ENCODE measurements around the gene EPS8L3. TPM values are rescaled to one million over a fixed set of nuclear protein-coding genes. Genes with fewer than 3 reads are reported as not detected.

The EPS8L3 gene
- total RNA-seq, 2 donors from 2014 or later, result 1.1 TPM; not detected in 1

GRCh38 chr1:109807402-109807801 is 43.7 kb upstream of the EPS8L3 start:
- ATAC-seq (ENCODE audit: insufficient number of reproducible peaks, low FRiP score, low read depth), result no peak
- no peaks in the 10 kb centered on the region for H3K36me3 ChIP-seq
- TF ChIP-seq CTCF (IDR thresholded peaks at IDR 0.05), result no peak

GRCh38 chr1:109806733-109807400 is 43.1 kb upstream of the EPS8L3 start:
- DNase-seq (ENCODE audit: low spot score) (no peak), ATAC-seq (ENCODE audit: insufficient number of reproducible peaks, low FRiP score, low read depth) (no peak)
- no peak overlapping the region for H3K27ac ChIP-seq
- no peaks in the 10 kb centered on the region for H3K27me3 ChIP-seq (replicated peaks; ENCODE audit: insufficient read depth)
- H3K36me3 ChIP-seq, result no peaks in the 10 kb centered on the region
- no peak overlapping the region for H3K4me3 ChIP-seq
- TF ChIP-seq CTCF (IDR thresholded peaks at IDR 0.05), result no peak
- H3K9me3 ChIP-seq, result no peaks in the 10 kb centered on the region
- peaks cover 12 to 30% of the 10 kb centered on the region in 2 donors for H3K4me1 ChIP-seq (ENCODE audit: control insufficient read depth in 1 of 2, low read depth in 2 of 2)

More at GRCh38 chr1:109807402-109807801, 43.7 kb upstream of the EPS8L3 start:
- peaks cover 12 to 28% of the 10 kb centered on the region in 2 donors for H3K4me1 ChIP-seq (ENCODE audit: control insufficient read depth in 1 of 2, low read depth in 2 of 2)
- no peak for DNase-seq (ENCODE audit: low spot score)
- H3K27me3 ChIP-seq (replicated peaks; ENCODE audit: insufficient read depth), result no peaks in the 10 kb centered on the region
- H3K27ac ChIP-seq, result no peak overlapping the region
- H3K4me3 ChIP-seq, result no peak overlapping the region
- no peaks in the 10 kb centered on the region for H3K9me3 ChIP-seq

- TF ChIP-seq CTCF (IDR thresholded peaks at IDR 0.05), result no peak
- no peak for ATAC-seq (ENCODE audit: insufficient number of reproducible peaks, low FRiP score, low read depth)
- H3K27ac ChIP-seq, result no peak overlapping the region
- no peak overlapping the region for H3K4me3 ChIP-seq
- no peaks in the 10 kb centered on the region for H3K36me3 ChIP-seq
- H3K9me3 ChIP-seq, result no peaks in the 10 kb centered on the region
- H3K4me1 ChIP-seq (ENCODE audit: control insufficient read depth in 1 of 2, low read depth in 2 of 2), result peaks cover 12 to 30% of the 10 kb centered on the region in 2 donors
- H3K27me3 ChIP-seq (replicated peaks; ENCODE audit: insufficient read depth), result no peaks in the 10 kb centered on the region
- DNase-seq (ENCODE audit: low spot score), result no peak
These were observed 41.9 kb upstream of the EPS8L3 start for GRCh38 chr1:109805486-109806165.

GRCh38 chr1:109804660-109805059 is 40.9 kb upstream of the EPS8L3 start:
- DNase-seq (ENCODE audit: low spot score), result no peak

More at GRCh38 chr1:109804660-109805059, 40.9 kb upstream of the EPS8L3 start:
- peaks cover 12 to 30% of the 10 kb centered on the region in 2 donors for H3K4me1 ChIP-seq (ENCODE audit: control insufficient read depth in 1 of 2, low read depth in 2 of 2)
- TF ChIP-seq CTCF (IDR thresholded peaks at IDR 0.05), result no peak
- no peak overlapping the region for H3K4me3 ChIP-seq
- H3K27ac ChIP-seq, result no peak overlapping the region
- no peaks in the 10 kb centered on the region for H3K9me3 ChIP-seq
- no peaks in the 10 kb centered on the region for H3K27me3 ChIP-seq (replicated peaks; ENCODE audit: insufficient read depth)
- ATAC-seq (ENCODE audit: insufficient number of reproducible peaks, low FRiP score, low read depth), result no peak
- no peaks in the 10 kb centered on the region for H3K36me3 ChIP-seq

Data from thoracic aorta (tissue), 2 donors.